ENCODE measurements around the gene CYTH1.

CYTH1 gene

DNA sequence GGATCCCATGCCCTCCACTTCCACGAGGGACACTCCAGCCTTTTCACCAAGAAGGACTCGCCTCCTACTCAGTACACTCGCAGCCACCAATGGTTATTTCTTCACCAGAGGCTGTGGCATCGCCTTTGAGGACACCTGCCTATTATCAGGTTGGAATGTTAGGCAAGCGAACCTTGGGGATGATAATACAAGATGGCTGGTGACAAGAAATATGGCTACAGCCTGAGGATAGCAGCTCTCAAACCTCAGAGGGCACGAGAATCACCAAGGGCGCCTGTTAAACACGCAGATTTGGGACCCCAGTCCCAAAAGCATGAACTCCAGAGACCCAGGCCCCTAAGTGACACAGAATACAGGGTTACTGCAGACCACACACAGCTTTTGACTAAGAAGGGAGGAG is 58.1 kb downstream of the CYTH1 start:
- Histone ChIP-seq H3K36me3 (no peaks in the 10 kb centered on the region), H3K4me1 (peaks cover 18% of the 10 kb centered on the region), H3K4me3 (ENCODE audit: low read depth, low read length) (peak overlapping the region; percentile 89), H3K27me3 (no peaks in the 10 kb centered on the region), H3K9me3 (no peaks in the 10 kb centered on the region)
- no peak for DNase-seq
- TF ChIP-seq, protein P1, sequence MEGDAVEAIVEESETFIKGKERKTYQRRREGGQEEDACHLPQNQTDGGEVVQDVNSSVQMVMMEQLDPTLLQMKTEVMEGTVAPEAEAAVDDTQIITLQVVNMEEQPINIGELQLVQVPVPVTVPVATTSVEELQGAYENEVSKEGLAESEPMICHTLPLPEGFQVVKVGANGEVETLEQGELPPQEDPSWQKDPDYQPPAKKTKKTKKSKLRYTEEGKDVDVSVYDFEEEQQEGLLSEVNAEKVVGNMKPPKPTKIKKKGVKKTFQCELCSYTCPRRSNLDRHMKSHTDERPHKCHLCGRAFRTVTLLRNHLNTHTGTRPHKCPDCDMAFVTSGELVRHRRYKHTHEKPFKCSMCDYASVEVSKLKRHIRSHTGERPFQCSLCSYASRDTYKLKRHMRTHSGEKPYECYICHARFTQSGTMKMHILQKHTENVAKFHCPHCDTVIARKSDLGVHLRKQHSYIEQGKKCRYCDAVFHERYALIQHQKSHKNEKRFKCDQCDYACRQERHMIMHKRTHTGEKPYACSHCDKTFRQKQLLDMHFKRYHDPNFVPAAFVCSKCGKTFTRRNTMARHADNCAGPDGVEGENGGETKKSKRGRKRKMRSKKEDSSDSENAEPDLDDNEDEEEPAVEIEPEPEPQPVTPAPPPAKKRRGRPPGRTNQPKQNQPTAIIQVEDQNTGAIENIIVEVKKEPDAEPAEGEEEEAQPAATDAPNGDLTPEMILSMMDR (IDR thresholded peaks at IDR 0.05; ENCODE audit: low read depth, low read length): no peak

DNA sequence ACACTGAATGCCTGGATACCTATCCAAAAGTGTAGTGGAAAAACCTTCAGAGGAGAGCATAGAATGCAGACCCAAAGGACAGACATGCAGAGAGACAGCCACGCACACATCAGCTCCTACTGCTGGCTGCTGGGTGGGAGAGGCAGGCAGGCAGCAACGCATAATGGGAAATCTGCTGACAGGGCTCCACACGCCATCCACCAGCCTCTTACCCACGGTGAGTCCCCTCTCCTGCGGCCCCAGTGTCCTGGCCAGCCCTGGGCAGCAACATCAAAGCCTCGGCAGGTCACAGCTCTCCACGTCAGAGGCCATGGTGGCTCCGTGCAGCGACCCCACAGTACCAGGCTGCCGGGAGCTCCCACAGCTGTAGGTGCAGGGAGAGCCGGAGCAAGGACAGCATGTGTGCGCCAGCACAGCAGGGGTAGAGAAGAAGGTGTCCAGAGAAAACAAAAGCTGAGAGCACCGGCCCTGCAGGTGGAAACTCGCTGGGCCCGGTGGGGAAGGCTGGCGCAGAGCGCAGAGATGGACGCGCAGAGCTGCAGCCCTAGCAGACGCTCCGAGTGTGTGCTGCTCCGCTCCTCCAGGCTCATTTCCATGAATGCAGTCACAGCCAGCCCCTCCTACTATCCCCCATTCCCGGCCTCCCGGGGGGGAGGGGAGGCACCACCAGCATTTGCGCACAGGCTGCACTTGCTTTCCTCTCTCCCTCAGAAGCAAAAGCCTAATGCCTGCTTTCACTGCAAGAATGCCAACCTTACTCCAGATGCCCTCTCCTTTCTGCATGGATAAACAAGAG is 58.9 kb downstream of the CYTH1 start:
- H3K4me3 ChIP-seq (ENCODE audit: low read depth, low read length): peak overlapping the region; percentile 89
- H3K36me3 ChIP-seq: no peaks in the 10 kb centered on the region
- no peaks in the 10 kb centered on the region for H3K27me3 ChIP-seq
- DNase-seq: peak; percentile 90
- H3K4me1 ChIP-seq: peaks cover 20% of the 10 kb centered on the region
- no peaks in the 10 kb centered on the region for H3K9me3 ChIP-seq
- TF ChIP-seq, protein P1 (IDR thresholded peaks at IDR 0.05; ENCODE audit: low read depth, low read length): 0 out of 2 replicates have a peak, but pooled peaks have one; percentile 1

DNA sequence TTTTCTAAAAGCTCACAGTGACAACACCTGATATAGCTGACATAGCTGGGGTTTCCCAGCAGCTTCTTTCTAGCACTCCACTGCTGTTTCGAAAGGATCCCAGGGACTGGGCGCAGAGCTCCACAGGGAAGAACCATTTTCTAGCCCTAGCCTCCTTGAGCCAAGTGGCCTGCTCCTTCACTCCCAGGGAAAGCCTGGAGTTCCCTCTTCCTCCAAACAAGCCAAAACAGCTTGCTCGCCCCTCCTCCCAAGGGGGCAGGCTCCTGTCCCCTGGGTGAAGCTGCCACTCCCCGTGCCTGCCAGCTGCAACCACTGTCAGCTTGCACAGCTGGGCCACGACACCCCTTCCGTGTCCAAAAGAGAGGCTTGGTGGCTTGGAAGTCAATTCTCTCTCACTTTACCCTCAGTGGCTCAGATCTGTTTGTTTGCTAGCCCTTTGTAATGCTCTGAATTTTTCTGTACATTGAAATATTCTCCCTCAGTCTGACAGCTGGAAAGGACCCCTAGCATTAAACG is 59.8 kb downstream of the CYTH1 start:
- TF ChIP-seq, protein P1 (IDR thresholded peaks at IDR 0.05; ENCODE audit: low read depth, low read length): no peak
- H3K4me1 ChIP-seq: peaks cover 27% of the 10 kb centered on the region
- H3K9me3 ChIP-seq: no peaks in the 10 kb centered on the region
- no peaks in the 10 kb centered on the region for H3K27me3 ChIP-seq
- H3K4me3 ChIP-seq (ENCODE audit: low read depth, low read length): peak overlapping the region; percentile 89
- peak; percentile 50 for DNase-seq
- no peaks in the 10 kb centered on the region for H3K36me3 ChIP-seq

DNA sequence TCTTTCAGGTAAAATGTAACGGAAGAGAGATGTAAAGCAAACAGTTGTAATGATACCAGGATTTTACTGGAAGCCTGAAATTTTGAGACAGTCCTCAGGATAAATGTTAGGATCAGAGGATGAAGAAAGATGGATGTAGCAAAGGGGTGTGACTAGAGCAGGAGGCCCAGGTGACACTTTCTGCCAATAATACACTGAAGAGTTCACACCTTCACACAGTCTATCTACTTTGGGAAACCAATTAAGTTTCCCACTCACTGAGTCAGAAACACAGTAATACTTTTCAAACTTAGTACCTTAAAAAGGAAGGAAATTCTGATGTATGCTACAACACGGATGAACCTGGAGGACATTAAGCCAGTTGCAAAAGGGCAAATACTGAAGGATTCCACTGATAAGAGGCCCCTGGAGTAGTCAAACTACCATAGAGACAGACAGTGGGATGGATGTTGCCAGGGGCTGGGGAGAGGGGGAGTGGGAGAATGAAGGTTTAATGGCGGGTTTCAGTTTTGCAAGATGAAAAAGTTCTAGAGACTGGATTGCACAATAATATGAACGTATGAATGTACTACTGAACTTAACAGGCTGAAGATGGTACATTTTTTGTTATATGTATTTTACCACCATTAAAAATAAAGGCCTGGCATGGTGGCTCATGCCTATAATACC is 62.3 kb downstream of the CYTH1 start:
- H3K27me3 ChIP-seq: no peaks in the 10 kb centered on the region
- no peaks in the 10 kb centered on the region for H3K36me3 ChIP-seq
- H3K9me3 ChIP-seq: no peaks in the 10 kb centered on the region
- TF ChIP-seq, protein P1 (IDR thresholded peaks at IDR 0.05; ENCODE audit: low read depth, low read length): no peak
- H3K4me1 ChIP-seq: peaks cover 39% of the 10 kb centered on the region
- DNase-seq: no peak
- H3K4me3 ChIP-seq (ENCODE audit: low read depth, low read length): no peak overlapping the region

DNA sequence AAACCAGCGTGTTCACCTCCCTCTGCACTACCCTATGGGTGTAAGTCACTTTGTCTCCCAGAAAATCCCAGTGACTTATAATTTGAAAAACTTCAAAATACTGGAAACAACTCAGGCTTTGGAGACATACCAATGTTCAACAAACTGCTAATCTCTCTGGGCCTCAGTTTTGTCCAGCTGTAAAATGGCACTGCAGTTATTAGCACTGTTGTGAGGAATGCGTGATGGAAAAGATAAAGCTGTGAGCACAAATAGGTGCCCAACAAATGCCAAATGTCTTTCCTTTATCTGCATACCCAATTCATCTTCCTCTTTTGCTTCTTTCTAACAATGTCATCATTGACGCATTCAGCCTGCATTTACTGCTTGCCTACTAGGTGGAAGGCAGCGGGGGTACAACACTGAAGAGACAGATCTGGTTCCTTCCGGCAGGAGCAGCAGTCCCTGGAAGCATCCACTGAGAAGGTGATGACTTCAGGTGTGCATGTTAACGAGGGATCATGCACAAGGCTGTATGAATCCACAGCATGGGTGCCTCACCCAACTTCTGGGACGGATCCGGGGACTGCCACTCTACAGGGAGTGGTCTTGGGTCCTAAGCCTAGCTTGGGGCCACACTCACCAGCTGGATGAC is 63.4 kb downstream of the CYTH1 start:
- Histone ChIP-seq H3K27me3 (no peaks in the 10 kb centered on the region), H3K4me1 (peaks cover 28% of the 10 kb centered on the region), H3K9me3 (no peaks in the 10 kb centered on the region), H3K4me3 (ENCODE audit: low read depth, low read length) (no peak overlapping the region), H3K36me3 (no peaks in the 10 kb centered on the region)
- no peak for DNase-seq
- TF ChIP-seq, protein P1 (IDR thresholded peaks at IDR 0.05; ENCODE audit: low read depth, low read length): no peak
